HG03432 (cell line): ENCODE data around the gene EYA2.

Experiments used
- ATAC-seq: cut with Tn5 transposase; IDR thresholded peaks from one replicate; pipeline ENCODE4 v1.9.1; 2021; ENCODE audit warnings: mild to moderate bottlenecking, moderate library complexity; ENCODE audit not compliant: unreplicated experiment

The EYA2 gene

DNA sequence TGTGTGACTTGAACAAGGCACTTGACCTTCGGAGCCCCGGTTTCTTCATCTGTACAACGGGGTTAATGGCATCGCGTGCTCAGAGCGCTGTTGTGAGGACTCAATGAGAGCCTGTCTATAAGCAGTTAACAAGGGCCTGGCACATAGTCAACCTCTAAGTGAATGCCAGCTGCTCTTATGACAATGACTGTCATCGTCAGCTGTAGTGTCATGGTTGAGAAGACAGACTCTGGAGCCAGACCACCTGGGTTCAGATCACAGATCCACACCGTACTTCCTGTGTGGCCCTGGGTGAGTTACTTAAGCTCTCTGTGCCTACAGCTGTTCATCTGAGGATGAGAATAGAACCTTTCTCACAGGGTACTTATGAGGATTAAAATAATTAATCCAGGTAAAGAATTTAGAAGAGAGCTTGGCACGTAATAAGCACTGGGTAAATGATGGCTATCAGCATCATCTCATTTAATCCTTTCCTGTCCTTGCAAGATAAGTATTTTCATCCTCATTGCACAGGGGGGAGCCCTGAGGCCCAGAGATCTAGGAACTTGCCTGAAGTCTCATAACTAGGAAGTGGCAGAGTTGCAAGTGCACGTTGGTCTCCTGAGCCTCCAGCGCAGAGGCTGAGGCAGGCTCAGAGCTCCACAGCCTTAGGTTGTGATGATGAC, 105.3 kb downstream of the EYA2 start:
- ATAC-seq, result no peak

DNA sequence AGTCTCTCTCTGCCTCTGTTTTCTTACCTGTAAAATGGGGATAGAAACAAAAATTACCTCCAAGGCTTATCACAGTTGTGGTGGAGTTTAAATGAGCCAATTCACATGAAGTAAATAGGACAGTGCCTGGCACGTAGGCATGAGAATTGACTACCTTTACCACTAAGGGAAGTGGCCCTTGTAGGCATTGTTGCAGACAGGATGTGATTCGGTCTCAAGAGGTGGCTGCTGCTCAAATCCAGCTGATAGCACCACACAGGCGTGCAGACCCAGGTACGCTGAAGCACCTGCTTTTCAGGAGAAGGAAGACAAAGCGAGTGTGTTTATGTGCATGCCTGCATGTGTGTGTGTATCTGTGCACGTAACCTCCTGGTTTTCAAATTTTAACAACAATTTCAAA, 108.6 kb downstream of the EYA2 start:
- ATAC-seq, result no peak

DNA sequence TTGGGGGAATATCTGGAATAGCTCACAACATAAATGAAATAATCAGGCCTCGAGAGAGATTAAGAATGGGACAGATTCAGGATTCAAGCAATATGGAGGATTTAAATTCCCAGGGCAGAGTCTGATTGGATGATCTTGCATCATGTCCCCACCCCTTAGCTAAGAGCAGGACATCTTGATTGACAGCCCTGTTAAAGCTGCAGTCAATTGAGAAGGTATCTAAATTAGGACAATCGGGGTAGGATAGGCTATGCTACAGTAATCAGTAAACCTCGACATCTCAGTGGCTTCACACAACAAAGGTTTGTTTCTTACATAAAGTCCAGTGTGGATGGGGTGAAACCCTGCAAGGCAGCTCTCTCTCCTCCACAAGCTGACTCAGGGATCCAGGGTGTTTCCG, 109.5 kb downstream of the EYA2 start:
- no peak for ATAC-seq

DNA sequence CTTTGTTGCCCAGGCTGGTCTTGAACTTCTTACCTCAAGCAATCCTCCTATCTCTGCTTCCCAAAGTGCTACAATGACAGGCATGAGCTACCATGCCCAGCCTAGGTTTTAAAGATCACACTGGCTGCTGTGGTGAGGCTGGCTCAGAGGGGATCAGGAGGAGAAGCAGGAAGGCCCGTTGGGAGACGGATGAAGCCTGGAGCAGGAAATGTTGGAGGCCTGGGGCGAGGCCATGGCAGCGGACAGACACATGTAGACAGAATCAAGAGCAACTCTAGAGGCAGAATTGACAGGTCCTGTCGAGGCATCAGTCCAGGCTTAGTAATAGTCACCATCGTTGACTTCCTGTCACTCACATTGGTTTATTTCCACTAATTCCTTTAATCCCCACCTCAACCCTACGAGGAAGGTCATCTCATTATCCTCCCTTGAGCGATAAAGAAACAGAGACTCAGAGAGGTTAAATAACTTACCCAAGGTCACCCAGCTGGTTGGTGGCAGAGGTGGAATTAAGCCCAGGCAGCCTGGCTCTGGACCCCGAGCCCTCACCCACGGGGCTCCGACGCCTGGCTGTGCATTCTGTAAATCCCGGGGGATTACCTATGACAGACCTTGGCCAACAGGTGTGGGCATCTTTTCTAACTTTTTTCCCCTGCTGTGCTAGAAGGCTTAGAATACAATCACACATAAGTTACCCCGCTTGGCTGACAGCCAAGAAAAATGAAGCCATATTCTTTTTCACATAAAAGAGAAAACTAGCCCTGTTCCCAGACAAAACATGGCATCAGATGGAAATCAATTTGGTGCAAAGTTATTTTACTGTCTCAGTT, 113.4 kb downstream of the EYA2 start:
- no peak for ATAC-seq

DNA sequence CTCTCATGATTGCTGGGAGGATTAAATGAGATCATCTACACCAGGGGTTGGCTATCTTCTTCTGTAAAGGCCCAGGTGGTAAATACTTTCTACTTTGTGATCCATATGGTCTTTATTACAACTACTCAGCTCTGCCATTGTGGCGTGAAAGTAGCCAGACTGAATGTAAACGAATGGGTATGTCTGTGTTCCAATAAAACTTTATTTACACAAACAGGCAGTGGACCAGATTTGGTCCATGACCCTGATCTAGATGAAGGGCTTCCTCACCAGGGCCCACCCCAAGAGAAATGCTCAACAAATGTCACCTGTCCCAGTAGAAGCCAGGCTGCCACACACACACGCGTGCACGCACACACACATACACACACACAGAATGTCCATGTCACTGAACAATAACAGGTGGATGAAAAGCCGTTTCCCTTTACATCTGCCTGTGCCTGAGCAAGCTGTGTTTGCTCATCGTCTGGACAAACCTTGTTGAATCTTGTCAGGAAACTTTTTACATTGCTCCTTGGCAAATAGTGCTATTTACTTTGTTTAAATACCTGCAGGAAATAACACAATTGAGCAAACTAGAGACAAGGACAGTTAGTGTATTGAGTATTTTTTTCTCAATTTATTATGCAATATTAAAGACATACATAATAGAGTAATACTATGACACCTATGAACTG, 114.3 kb downstream of the EYA2 start:
- ATAC-seq, result no peak

DNA sequence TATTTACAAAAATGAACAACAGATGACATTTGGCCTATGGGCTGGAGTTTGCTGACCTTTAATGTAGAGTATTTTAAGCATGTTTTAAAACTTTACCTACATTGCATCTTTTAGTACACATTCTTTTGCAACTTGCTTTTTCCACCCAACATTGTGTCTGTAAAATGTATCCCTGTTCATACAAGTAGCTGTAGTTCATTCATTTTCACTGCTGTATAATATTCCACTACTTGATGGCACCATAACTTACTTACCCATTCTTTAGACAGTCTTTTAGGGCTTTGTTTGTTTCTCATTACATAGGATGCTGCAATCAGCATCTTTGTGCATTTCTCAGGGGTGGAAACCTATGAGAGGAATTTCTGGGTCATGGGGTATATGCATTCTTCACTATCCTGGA, 115.1 kb downstream of the EYA2 start:
- ATAC-seq, result no peak

DNA sequence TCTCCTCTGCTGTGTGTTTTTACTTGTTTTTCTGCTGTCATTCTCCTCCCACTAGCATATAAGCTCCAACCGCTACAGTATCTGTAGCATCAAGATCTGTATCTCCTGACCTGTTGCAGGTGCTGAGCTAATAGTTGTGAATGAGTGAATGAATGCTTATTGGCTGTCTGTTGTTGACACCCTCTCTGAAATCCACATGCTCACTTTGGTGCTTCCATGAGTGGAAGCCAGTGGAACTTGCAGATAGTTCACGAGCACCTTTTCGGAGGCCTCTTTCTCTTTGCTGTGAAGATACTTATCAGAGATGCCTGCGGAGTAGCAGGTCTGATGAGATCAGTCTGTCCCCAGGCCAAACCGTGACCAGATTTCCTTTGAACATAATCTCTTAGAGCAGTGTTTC, 117.3 kb downstream of the EYA2 start:
- ATAC-seq, result no peak

DNA sequence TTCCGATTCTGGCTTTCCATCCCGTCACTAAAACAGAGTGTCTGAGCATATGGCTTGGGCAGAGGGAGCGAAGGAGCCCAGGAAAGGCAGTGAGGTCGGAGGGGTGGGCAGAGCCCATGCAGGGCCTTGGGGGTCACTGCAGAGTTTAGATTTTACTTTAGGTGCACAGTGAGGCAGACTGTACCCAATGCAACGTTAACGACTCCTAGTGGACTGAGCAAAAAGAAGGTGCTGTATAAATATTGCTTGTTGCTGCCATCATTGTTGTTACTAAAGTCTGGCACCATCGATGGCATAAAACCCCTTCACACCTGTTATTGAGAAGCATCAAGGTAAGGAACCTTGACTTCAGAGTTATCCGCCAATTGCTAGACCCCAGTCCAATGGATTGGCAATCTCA, 119.0 kb downstream of the EYA2 start:
- no peak for ATAC-seq

DNA sequence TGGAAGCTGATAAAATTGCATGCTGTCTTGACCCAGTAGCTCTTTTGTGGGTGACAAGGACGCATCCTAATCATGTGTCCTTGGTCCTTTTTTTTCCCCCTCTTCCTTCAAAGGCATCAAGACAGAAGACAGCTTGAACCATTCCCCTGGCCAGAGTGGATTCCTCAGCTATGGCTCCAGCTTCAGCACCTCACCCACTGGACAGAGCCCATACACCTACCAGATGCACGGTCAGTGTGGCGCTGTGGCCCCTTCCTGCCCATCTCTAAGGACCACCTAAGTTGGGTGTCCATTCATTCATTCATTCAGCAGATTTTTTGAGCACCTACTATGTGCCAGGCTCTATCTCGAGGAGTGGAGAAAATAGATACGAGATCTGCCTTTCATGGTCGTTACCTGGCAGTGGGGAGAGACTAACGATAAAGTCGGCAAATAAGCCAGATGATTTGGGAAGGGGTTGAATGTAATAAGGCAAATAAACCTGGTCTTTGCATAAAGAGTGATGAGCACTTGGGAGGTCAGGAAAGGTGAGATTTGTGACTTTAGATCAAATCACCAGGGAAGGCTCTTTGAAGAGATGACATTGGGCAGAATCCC, 121.5 kb downstream of the EYA2 start:
- ATAC-seq, result no peak

DNA sequence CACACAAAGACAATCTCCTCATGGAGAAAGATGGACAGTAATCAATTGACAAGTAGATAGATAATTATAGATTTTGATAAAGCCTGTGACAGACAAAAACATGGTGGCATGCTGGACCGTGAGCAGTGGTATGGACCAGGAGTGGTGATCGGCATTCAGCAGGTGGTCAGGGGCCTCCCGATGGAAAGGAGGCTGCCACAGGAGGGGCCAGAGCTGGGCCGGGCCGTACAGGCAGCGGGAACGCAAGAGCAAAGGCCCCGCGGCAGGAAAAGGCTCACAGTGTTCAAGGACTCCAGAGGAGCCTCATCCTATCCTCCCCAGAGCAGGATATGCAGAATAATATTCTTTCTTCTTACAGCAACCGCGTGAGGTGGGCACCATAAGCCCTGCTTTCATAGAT, 123.7 kb downstream of the EYA2 start:
- ATAC-seq, result no peak

DNA sequence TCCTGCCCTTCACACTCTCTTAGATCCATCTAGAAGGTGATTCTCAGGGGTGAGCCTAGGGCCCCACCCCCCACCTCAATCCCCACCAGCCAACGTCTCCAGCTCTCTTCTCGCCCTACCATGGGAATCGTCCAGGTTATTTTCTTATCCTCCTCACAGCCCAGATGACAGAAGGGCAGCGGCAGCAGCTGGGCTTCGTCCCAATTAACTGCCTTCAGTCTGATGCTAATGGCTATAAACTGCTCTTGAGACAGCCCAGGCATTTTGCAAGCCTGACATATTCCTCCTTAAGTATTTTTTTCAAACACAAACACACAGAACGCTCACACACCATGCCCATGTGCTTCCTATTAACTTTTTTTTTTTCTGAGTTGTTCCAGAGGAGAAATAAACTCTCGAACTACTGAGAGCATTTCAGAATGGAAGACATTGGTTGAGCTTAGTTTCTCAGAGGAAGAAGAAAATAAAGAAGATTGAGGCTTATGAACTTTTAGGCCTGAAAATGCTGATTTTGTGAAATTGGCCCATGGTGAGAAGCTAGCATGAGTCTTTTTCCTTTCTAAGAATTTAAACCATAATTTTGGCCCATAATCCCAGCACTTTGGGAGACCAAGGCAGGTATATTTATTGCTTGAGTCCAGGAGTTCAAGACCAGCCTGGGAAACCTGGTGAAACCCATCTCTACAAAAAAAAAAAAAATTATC, 124.6 kb downstream of the EYA2 start:
- no peak for ATAC-seq

DNA sequence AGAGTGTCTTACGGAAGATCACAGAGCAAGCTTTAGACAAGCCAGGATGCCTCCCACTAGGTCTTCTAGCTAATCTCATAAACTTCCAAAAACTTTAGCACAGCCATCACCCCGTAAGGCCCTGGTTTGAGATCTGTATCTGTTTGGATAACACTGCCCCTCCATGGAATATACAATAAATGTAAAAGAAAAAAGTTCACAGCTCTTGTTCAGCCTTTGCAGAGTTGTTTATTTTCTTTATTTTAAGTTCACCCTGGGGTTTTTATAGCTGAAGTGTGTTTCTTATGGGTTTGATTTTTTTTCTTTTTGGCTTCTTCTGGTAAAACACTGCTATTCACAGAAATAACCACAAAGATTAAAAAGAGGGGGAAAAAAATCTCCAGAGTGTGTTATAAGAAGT, 125.6 kb downstream of the EYA2 start:
- ATAC-seq, result no peak

DNA sequence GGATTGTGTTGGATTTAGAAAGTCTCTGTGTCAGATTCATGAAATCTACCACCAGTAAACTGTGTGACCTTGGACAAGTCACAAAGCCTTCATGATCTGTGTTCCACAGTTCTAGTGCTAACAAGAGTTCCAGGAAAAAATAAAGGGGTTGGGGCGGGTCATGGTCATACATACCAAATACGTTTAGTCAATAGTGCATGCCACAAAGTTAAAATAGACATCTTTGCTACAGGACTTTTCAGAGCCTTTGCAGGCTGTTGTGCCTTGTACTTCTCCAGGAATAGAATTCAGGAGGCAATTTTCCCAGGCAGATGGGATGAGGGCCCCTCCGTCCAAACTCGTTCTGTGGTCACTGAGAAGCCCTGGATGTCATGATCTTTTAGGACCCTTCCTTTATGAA, 127.2 kb downstream of the EYA2 start:
- no peak for ATAC-seq

DNA sequence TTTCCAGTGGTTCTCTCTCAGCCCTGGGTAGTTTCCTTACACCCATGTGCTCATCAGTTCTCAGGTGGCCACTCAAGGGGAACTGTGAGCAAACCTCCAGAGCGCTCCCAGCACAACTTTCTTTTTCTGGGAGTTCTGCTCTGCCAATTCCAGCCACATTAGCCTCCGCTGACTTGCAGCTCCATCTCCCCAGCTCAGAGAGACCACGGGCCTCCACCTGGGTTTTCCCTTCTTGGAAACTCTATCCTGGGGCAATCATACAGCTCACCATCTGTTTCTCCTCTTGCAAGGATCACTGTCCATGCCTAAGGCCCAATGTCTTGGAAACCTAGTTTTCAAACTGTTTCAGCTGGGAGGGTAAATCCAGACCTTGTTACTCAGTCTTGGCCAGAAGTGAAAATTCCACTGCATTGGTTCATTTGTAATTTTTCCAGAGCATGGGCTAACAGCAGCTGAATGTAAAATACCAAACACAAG, 129.9 kb downstream of the EYA2 start:
- ATAC-seq, result no peak

DNA sequence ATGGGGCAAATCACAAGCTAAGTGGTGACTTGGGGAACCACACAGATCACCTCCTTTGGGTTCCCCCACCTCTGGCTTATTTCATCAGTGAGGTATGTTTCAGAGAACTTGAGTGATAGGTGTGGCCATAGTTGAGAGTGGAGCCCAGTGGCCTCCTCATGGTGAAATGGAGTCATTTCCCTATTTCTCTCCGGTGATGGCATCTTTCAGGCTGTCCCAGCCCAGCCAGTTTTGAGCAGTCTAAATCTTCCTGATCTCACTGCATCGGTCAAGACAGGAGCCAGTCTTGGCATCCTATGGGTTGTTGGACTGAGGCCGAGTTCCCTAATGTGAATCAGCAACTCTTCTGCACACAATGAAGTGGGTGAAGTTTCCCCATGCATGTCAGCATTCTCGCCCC, 132.4 kb downstream of the EYA2 start:
- no peak for ATAC-seq

DNA sequence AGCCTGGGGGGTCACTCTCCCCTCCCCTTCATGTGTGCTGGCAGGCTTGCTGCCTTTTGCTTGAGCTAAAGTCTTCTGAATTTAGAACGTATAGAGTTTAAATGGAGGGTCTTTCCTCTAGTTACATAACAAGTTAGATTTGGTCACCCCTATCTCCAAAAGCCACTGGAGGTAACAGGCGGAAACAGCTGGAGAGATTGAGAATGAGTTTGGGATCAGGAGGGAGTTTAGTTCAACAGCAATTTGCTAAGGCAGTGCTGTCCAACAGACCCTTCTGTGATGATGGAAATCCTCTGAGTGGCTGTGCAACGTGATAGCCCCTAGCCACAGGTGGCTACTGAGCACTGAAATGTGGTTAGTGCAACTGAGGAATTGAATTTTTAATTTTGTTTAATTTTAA, 132.8 kb downstream of the EYA2 start:
- ATAC-seq, result no peak

DNA sequence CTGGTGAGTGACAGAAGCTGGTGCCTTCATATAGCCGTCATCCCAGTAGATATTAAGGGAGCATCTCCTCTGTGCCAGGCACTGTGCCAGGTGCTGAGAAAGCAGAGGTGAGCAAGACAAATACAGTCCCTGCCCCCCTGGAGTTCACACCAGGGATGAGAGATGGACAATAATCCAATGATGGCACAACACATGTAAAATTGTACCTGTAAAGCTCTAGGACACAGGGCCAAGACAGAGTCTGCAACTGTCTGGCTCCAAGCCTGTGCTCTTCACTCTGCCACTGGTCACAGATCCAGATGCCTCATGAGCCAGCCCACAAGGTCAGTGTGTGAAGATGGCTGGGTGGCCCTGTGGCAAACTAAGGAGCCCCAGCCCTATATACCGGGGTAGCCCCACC, 133.8 kb downstream of the EYA2 start:
- ATAC-seq, result no peak

DNA sequence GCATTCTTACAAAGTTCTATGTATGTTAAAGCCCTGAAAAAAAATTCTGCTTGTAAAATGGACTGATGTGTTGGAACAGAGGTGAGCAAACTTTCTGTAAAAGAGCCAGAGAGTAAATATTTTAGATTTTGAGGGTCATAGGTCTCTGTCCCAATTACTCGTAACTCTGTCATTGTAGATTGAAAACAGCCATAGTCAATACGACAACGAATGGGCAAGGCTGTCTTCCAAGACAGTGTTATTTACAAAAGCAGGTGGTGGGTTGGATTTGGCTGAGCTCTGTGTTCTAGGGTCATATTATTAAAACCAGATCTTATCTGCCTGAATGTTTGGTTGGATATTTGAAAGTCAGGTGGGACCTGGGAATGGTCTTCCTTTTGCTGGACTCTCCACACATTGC, 135.2 kb downstream of the EYA2 start:
- no peak for ATAC-seq

DNA sequence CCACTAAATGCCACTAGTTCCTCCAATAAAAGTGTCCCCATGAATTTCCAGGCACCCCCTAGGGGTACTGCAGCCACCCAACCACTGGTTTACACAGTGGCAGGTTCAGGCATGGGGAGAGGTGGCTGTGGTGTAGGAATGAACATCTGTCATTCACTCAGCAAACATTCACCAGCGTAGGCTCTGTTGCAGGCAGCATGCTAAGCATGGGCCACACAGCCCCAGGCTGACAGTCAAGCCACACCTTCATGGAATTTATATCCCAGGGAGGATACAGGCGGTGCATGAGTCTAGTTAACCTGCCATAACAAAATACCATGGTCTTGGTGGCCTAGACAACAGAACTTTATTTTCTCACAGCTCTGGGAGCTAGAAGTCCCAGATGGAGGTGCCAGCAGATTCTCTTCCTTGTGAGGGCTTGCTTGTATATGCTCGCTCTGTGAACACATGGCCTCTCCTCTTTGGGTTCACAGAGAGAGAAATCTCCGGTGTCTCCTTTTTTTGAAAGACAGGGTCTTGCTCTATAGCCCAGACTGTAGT, 135.7 kb downstream of the EYA2 start:
- ATAC-seq, result no peak

DNA sequence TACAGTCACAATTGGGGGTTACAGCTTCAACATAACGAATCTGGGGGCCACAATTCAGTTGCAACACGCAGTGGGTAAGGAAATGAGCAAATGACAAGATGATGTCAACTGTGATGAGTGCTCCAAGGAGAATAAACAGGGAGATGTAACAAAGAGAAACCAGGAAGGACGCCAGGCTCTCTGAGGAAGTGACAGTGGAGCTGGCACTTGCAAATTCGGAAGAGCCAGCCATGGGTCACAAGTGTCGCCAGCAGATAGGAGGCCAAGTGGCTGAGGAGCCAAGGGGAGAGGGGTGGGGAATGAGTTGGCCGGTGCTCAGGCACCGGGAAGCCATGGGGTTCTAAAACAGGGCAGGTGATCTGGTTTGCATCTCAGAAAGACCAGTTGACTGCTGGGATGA, 136.4 kb downstream of the EYA2 start:
- ATAC-seq, result no peak

DNA sequence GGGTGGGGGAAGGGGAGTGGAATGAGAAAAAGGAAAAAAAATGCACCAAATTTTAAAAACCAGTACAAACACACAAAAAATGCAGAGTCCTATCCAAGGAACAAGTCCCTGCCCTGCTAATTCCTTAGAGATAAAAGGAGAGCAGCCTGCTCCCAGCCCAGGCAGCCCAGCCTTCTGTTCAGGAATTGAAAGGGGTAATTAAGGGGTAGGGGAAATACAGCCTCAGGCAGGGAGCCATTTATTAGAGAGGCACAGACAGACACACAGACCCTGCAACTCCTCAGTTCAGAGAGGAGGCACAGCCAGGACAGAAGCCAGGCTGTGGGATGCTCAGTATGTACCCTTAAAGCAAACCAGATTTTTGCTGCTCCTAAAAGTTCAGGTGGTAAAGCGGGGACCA, 137.2 kb downstream of the EYA2 start:
- ATAC-seq, result no peak
